Nephron (organoid): Measurements from ENCODE around the gene MAML2.

Experiments
- H3K27ac Mint-ChIP-seq, 3 experiments: 2 replicates each; pipeline ENCODE4 v1.8.0; 2020; ENCODE audit warnings: mixed read lengths in 3 of 3, mild to moderate bottlenecking in 2 of 3, moderate library complexity in 1 of 3
- H3K27me3 Mint-ChIP-seq: 2 replicates; pipeline ENCODE4 v1.8.0; 2021; ENCODE audit warnings: low read depth, mild to moderate bottlenecking, moderate library complexity, mixed read lengths
- H3K36me3 Mint-ChIP-seq: 2 replicates; pipeline ENCODE4 v1.8.0; 2020; ENCODE audit warnings: low read depth, mixed read lengths
- H3K4me1 Mint-ChIP-seq: 2 replicates; pipeline ENCODE4 v1.8.0; 2020; ENCODE audit warnings: mixed read lengths
- H3K4me3 Mint-ChIP-seq, 3 experiments: 2 replicates each; pipeline ENCODE4 v1.8.0; 2020; ENCODE audit warnings: mild to moderate bottlenecking in 3 of 3, mixed read lengths in 3 of 3, moderate library complexity in 2 of 3
- H3K9me3 Mint-ChIP-seq: 2 replicates; pipeline ENCODE4 v1.8.0; 2020; ENCODE audit warnings: mixed read lengths
- TF ChIP-seq, protein P1 (sequence below), 3 experiments: fragments of 200-600 bp; sonication (generic); IDR thresholded peaks; one replicate each; pipeline ENCODE4 v1.5.0; 2021; ENCODE audit warnings: antibody characterized with exemption in 3 of 3; ENCODE audit not compliant: unreplicated experiment in 3 of 3

MAML2 gene

DNA sequence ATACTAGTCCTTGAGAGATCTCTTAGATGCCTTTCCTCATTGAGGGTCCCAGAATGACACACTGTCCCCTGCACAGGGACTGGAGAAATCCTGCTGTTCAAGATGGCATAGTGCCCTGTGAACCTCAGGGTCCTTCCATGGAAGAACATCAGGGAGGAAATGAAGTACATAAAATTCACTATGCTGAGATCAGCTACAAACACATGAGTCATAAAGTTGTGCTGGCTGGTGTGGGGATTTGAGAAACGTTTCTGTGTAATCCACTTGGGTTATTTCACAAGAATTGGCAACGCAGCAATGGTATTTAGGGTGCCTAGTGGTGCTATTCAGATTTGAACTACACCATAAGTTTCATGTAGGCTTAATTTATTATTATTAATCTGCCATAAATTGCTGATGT, 174.4 kb downstream of the MAML2 start:
- Mint-ChIP-seq H3K27me3 (no peaks in the 10 kb centered on the region), H3K9me3 (no peaks in the 10 kb centered on the region), H3K27ac (peak overlapping the region; percentile 23 to 70 (median 60)), H3K4me3 (no peak overlapping the region), H3K36me3 (peaks cover 17% of the 10 kb centered on the region), H3K4me1 (peaks cover 51% of the 10 kb centered on the region)
- TF ChIP-seq, protein P1, sequence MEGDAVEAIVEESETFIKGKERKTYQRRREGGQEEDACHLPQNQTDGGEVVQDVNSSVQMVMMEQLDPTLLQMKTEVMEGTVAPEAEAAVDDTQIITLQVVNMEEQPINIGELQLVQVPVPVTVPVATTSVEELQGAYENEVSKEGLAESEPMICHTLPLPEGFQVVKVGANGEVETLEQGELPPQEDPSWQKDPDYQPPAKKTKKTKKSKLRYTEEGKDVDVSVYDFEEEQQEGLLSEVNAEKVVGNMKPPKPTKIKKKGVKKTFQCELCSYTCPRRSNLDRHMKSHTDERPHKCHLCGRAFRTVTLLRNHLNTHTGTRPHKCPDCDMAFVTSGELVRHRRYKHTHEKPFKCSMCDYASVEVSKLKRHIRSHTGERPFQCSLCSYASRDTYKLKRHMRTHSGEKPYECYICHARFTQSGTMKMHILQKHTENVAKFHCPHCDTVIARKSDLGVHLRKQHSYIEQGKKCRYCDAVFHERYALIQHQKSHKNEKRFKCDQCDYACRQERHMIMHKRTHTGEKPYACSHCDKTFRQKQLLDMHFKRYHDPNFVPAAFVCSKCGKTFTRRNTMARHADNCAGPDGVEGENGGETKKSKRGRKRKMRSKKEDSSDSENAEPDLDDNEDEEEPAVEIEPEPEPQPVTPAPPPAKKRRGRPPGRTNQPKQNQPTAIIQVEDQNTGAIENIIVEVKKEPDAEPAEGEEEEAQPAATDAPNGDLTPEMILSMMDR (IDR thresholded peaks at IDR 0.05; ENCODE audit: unreplicated experiment in 3 of 3): no peak

DNA sequence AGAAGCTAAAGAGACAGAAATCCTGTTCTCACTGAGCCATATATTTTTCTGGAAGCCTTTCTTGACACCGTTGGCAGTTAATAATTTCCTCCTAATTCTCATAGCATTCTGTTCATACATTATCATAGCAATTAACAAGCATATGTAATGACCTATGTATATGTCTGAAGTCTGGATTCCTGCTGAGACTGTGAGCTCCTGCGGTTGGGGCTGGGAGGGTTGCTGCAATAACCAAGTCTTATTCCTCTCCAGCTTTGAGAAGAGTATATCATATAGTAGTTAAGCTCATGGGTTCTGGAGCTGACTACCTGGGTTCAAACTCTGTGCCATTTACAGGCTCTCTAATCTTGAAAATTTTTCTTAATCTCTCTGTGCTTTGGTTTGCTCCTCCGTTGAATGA, 175.2 kb downstream of the MAML2 start:
- peaks cover 10% of the 10 kb centered on the region for H3K36me3 Mint-ChIP-seq
- H3K9me3 Mint-ChIP-seq: no peaks in the 10 kb centered on the region

DNA sequence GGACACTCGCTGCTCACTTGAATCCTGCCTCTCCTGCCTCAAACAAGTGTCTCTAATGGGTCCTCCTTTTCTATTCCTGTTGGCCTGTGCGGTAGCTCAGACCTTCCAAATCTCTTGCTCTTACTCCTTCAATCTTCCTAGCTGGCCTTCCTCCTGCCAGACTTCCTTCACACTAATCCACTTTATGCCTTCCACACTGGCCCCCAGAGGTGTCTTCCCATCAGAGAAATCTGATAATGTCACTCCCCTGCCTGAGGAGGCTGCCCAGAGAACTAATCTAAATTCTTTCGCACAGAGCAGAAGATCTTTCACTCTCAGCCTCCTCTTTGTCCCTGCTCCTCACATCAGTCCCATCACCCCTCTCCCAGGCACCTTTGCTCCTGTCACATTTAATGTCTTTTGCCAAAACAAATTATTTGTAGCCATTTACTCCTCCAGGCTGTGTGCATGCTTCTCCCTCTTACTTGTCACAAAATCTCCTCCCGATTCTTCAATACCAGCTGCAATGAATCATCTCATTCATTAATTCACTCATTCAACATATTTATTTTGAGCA, 175.7 kb downstream of the MAML2 start:
- no peaks in the 10 kb centered on the region for H3K9me3 Mint-ChIP-seq
- TF ChIP-seq, protein P1 (IDR thresholded peaks at IDR 0.05; ENCODE audit: unreplicated experiment in 3 of 3): no peak
- peaks cover 9% of the 10 kb centered on the region for H3K36me3 Mint-ChIP-seq
- H3K4me1 Mint-ChIP-seq: peaks cover 54% of the 10 kb centered on the region
- peak overlapping the region; percentile 18 to 37 (median 23) for H3K27ac Mint-ChIP-seq
- H3K27me3 Mint-ChIP-seq: no peaks in the 10 kb centered on the region
- no peak overlapping the region for H3K4me3 Mint-ChIP-seq

More for the DNA sequence above, 175.2 kb downstream of the MAML2 start:
- H3K27ac Mint-ChIP-seq: peak overlapping the region; percentile 18 to 37 (median 23)
- TF ChIP-seq, protein P1 (IDR thresholded peaks at IDR 0.05; ENCODE audit: unreplicated experiment in 3 of 3): no peak
- peaks cover 56% of the 10 kb centered on the region for H3K4me1 Mint-ChIP-seq
- no peaks in the 10 kb centered on the region for H3K27me3 Mint-ChIP-seq
- no peak overlapping the region for H3K4me3 Mint-ChIP-seq

DNA sequence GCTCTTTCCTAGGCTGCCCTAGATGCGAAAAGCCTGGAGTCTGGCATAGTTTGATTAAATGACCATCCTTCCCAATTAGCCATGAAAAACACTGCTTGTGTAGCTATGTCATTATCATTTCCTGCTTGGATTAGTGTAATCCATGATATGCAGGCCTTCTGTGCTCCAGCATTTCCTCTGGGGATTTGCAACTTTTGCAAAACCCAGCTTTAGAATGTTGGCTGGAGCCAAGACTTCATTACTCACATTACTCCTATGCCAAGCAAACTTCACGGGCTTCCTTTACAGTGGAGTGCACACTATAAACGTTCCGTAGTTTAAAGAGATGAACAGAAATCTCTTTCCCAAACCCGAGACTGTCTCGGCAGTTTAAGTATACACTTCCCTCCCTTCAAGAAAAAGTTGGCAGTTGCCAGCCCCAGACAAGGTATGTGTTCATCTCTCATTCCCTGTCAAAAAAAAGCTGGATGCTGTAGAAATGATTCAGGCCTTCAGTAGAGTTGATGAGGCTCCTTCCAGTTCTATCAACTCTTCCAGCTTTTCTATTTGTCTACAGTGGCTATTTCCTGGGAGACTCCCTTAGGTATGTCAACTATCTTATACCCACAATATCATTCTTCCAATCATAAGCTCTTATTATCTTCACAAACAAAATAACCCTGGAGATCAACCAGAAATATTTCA, 180.0 kb downstream of the MAML2 start:
- H3K4me3 Mint-ChIP-seq: peak overlapping the region in 2 of 3 experiments; percentile 8 to 37

DNA sequence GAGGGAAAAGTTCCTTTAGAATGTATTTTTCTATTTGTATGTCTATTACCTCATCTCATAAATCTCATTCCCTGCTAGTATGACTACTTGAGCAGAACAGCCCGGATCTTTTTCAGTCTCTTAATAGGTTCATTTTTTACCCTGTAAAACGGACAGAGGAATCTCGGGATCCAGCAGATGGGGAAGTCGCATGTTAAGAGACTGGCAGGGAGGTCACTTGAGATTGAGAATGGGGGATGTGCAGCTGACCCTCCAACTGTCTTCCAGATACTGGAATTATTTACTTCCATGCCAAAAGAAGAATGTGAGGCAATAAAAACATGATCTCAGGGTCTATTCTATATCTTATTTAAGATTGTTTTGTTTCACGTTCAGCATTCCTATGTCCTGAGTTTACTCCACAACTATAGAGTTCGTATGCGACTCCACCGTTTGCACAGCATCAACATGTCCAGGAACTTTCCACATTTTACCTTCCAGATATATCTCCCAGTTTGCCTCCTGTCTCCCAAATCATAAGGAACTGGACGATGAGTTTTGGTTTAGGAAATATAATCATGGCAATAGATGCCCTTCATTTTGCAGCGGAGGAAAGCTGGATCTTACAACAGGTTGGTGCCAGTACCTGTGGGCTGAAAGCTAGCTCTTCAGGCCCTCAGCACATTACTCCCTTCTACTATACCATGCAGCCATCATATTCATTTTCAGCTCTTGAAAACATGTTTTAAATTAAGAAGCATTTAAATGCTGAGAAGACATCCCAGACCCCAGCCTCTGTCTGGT, 181.5 kb downstream of the MAML2 start:
- no peaks in the 10 kb centered on the region for H3K9me3 Mint-ChIP-seq
- no peaks in the 10 kb centered on the region for H3K36me3 Mint-ChIP-seq
- peaks cover 61% of the 10 kb centered on the region for H3K4me1 Mint-ChIP-seq
- TF ChIP-seq, protein P1 (IDR thresholded peaks at IDR 0.05; ENCODE audit: unreplicated experiment in 3 of 3): no peak
- H3K27ac Mint-ChIP-seq: peak overlapping the region; percentile 92 to 96 (median 93)
- peak overlapping the region; percentile 13 to 45 (median 28) for H3K4me3 Mint-ChIP-seq
- no peaks in the 10 kb centered on the region for H3K27me3 Mint-ChIP-seq

More for the DNA sequence above, 180.0 kb downstream of the MAML2 start:
- Mint-ChIP-seq H3K27ac (peak overlapping the region; percentile 67 to 94 (median 72)), H3K36me3 (no peaks in the 10 kb centered on the region), H3K4me1 (peaks cover 61% of the 10 kb centered on the region), H3K9me3 (no peaks in the 10 kb centered on the region), H3K27me3 (no peaks in the 10 kb centered on the region)
- TF ChIP-seq, protein P1 (IDR thresholded peaks at IDR 0.05; ENCODE audit: unreplicated experiment in 3 of 3): no peak
